GM23338 (cell line): ENCODE results near the gene ULBP2. TPM values are rescaled to one million over a fixed set of nuclear protein-coding genes. Genes with fewer than 3 reads are reported as not detected.

ENCODE experiments used
- ATAC-seq: fragments of 200-7000 bp; cut with Tn5 transposase; 3 replicates; pipeline ENCODE4 v1.9.1; 2020
- DNase-seq: peaks from one replicate; pipeline ENCODE4 v3.0.0-alpha.2; 2015; ENCODE audit warnings: low spot score
- H2AFZ ChIP-seq: fragments of 200-600 bp; sonication (generic); 2 replicates; pipeline ENCODE4 v1.8.0; 2016; ENCODE audit warnings: antibody characterized with exemption, mild to moderate bottlenecking, moderate library complexity
- H3F3A ChIP-seq: fragments of 200-600 bp; sonication (generic); replicated peaks from 2 replicates; pipeline ENCODE4 v1.8.0; 2017; ENCODE audit warnings: antibody characterized with exemption, mixed run types, low read depth
- H3K27ac ChIP-seq: fragments of 200-600 bp; sonication (generic); 2 replicates; pipeline ENCODE4 v1.6.1; 2016; ENCODE audit warnings: low read depth
- H3K27me3 ChIP-seq: fragments of 200-600 bp; sonication (generic); 2 replicates; pipeline ENCODE4 v1.8.0; 2016; ENCODE audit warnings: mild to moderate bottlenecking, mixed run types, moderate library complexity; ENCODE audit not compliant: insufficient read depth
- H3K36me3 ChIP-seq: fragments of 200-600 bp; sonication (generic); 2 replicates; pipeline ENCODE4 v1.8.0; 2016; ENCODE audit warnings: mild to moderate bottlenecking; ENCODE audit not compliant: insufficient read depth
- H3K4me1 ChIP-seq: fragments of 200-600 bp; sonication (generic); 2 replicates; pipeline ENCODE4 v1.8.0; 2016; ENCODE audit warnings: mild to moderate bottlenecking, moderate library complexity; ENCODE audit not compliant: insufficient read depth
- H3K4me2 ChIP-seq: fragments of 200-600 bp; sonication (generic); 2 replicates; pipeline ENCODE4 v1.7.1; 2017; ENCODE audit warnings: mixed run types
- H3K4me3 ChIP-seq: fragments of 200-600 bp; sonication (generic); 2 replicates; pipeline ENCODE4 v1.6.1; 2016; ENCODE audit warnings: mixed run types
- H3K79me2 ChIP-seq: fragments of 200-600 bp; sonication (generic); replicated peaks from 2 replicates; pipeline ENCODE4 v1.8.0; 2017; ENCODE audit warnings: mild to moderate bottlenecking; ENCODE audit not compliant: insufficient read depth
- H3K9me2 ChIP-seq: fragments of 200-600 bp; sonication (generic); 2 replicates; pipeline ENCODE4 v1.8.0; 2017; ENCODE audit not compliant: insufficient read depth
- H4K20me1 ChIP-seq: fragments of 200-600 bp; sonication (generic); replicated peaks from 2 replicates; pipeline ENCODE4 v1.8.0; 2017; ENCODE audit warnings: mild to moderate bottlenecking; ENCODE audit not compliant: insufficient read depth
- H3K27ac Mint-ChIP-seq: 2 replicates; pipeline ENCODE4 v1.8.0; 2020; ENCODE audit warnings: inconsistent platforms, mild to moderate bottlenecking, moderate library complexity, mixed read lengths
- H3K27me3 Mint-ChIP-seq: 3 replicates; pipeline ENCODE4 v1.8.0; 2022; ENCODE audit warnings: low read depth, mild to moderate bottlenecking, moderate library complexity, mixed read lengths, inconsistent platforms; ENCODE audit not compliant: insufficient read depth, poor library complexity
- H3K36me3 Mint-ChIP-seq: 3 replicates; pipeline ENCODE4 v1.8.0; 2021; ENCODE audit warnings: low read depth, mild to moderate bottlenecking, inconsistent platforms, moderate library complexity, mixed read lengths
- H3K4me1 Mint-ChIP-seq: 3 replicates; pipeline ENCODE4 v1.8.0; 2020; ENCODE audit warnings: mild to moderate bottlenecking, inconsistent platforms, mixed read lengths
- H3K4me3 Mint-ChIP-seq: 3 replicates; pipeline ENCODE4 v1.8.0; 2021; ENCODE audit warnings: moderate library complexity, mild to moderate bottlenecking, inconsistent platforms, mixed read lengths
- H3K9me3 Mint-ChIP-seq: 3 replicates; pipeline ENCODE4 v1.8.0; 2020; ENCODE audit warnings: moderate library complexity, mild to moderate bottlenecking, inconsistent platforms, mixed read lengths
- ETS1 ChIP-seq: IDR thresholded peaks from 2 replicates; pipeline ENCODE4 v1.6.1; 2016; ENCODE audit warnings: antibody characterized with exemption
- POLR2AphosphoS5 ChIP-seq: IDR thresholded peaks from 2 replicates; pipeline ENCODE4 v1.6.1; 2016; ENCODE audit warnings: antibody characterized with exemption, low read depth
- STAT1 ChIP-seq: IDR thresholded peaks from one replicate; pipeline ENCODE4 v1.6.1; 2016; ENCODE audit warnings: antibody characterized with exemption; ENCODE audit not compliant: unreplicated experiment
- ZNF114 ChIP-seq: fragments of 250-450 bp; sonication (Bioruptor Pico); IDR thresholded peaks from 2 replicates; pipeline ENCODE4 v1.5.0; 2020; ENCODE audit warnings: mild to moderate bottlenecking, moderate library complexity
- ZNF331 ChIP-seq: fragments of 250-450 bp; sonication (Bioruptor Pico); IDR thresholded peaks from 2 replicates; pipeline ENCODE4 v1.5.0; 2020; ENCODE audit warnings: low read depth, mild to moderate bottlenecking, moderate library complexity
- polyA plus RNA-seq: library from polyadenylated mRNA; unstranded; fragments of >200 nt; fragmentation: Nextera tagmentation; extraction: Ambion mirVana; gene quantifications from 2 replicates; pipeline ENCODE4 v1.2.1, GENCODE V29; 2016
- total RNA-seq: library from RNA; depleted of rRNA; stranded (reverse); fragments of >200 nt; shearing (Covaris generic); gene quantifications from 2 replicates; pipeline ENCODE4 v1.2.3, GENCODE V29; 2014
- TF ChIP-seq, protein P1 (sequence below): fragments of 250-450 bp; sonication (Bioruptor Pico); IDR thresholded peaks from 2 replicates; pipeline ENCODE4 v1.5.0; 2020; ENCODE audit warnings: mild to moderate bottlenecking, moderate library complexity
- TF ChIP-seq, protein P2 (sequence below): IDR thresholded peaks from one replicate; pipeline ENCODE4 v1.6.1; 2018; ENCODE audit warnings: antibody characterized with exemption; ENCODE audit not compliant: unreplicated experiment

The ULBP2 gene
- total and polyA plus RNA-seq, 2 experiments from 2014 or later: not detected

DNA sequence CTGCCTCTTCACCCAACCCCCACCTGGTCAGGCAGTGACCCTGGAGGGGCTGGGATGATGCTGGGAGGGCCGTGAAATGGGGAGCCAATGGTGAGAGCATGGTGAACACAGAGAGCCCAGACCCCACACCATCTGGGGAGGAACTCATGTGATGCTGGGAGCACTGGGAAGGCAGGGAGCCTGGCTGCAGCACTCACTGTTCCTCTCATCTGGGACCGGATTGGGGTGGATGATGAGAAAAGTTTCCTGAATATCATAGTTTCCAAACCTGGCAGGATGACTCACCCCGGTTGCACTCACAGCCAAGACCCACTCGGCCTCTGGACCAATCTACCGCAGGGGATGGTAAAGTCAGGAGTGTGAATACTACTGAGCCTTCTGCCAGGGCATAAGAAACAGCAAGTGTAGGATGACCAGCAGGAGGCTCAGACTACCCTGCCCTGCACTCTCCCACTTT is 43.7 kb downstream of the ULBP2 start (continued):
- TF ChIP-seq, protein P1, sequence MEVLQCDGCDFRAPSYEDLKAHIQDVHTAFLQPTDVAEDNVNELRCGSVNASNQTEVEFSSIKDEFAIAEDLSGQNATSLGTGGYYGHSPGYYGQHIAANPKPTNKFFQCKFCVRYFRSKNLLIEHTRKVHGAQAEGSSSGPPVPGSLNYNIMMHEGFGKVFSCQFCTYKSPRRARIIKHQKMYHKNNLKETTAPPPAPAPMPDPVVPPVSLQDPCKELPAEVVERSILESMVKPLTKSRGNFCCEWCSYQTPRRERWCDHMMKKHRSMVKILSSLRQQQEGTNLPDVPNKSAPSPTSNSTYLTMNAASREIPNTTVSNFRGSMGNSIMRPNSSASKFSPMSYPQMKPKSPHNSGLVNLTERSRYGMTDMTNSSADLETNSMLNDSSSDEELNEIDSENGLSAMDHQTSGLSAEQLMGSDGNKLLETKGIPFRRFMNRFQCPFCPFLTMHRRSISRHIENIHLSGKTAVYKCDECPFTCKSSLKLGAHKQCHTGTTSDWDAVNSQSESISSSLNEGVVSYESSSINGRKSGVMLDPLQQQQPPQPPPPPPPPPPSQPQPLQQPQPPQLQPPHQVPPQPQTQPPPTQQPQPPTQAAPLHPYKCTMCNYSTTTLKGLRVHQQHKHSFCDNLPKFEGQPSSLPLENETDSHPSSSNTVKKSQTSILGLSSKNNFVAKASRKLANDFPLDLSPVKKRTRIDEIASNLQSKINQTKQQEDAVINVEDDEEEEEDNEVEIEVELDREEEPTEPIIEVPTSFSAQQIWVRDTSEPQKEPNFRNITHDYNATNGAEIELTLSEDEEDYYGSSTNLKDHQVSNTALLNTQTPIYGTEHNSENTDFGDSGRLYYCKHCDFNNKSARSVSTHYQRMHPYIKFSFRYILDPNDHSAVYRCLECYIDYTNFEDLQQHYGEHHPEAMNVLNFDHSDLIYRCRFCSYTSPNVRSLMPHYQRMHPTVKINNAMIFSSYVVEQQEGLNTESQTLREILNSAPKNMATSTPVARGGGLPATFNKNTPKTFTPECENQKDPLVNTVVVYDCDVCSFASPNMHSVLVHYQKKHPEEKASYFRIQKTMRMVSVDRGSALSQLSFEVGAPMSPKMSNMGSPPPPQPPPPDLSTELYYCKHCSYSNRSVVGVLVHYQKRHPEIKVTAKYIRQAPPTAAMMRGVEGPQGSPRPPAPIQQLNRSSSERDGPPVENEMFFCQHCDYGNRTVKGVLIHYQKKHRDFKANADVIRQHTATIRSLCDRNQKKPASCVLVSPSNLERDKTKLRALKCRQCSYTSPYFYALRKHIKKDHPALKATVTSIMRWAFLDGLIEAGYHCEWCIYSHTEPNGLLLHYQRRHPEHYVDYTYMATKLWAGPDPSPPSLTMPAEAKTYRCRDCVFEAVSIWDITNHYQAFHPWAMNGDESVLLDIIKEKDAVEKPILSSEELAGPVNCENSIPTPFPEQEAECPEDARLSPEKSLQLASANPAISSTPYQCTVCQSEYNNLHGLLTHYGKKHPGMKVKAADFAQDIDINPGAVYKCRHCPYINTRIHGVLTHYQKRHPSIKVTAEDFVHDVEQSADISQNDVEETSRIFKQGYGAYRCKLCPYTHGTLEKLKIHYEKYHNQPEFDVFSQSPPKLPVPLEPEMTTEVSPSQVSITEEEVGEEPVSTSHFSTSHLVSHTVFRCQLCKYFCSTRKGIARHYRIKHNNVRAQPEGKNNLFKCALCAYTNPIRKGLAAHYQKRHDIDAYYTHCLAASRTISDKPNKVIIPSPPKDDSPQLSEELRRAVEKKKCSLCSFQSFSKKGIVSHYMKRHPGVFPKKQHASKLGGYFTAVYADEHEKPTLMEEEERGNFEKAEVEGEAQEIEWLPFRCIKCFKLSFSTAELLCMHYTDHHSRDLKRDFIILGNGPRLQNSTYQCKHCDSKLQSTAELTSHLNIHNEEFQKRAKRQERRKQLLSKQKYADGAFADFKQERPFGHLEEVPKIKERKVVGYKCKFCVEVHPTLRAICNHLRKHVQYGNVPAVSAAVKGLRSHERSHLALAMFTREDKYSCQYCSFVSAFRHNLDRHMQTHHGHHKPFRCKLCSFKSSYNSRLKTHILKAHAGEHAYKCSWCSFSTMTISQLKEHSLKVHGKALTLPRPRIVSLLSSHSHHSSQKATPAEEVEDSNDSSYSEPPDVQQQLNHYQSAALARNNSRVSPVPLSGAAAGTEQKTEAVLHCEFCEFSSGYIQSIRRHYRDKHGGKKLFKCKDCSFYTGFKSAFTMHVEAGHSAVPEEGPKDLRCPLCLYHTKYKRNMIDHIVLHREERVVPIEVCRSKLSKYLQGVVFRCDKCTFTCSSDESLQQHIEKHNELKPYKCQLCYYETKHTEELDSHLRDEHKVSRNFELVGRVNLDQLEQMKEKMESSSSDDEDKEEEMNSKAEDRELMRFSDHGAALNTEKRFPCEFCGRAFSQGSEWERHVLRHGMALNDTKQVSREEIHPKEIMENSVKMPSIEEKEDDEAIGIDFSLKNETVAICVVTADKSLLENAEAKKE: no peak

DNA sequence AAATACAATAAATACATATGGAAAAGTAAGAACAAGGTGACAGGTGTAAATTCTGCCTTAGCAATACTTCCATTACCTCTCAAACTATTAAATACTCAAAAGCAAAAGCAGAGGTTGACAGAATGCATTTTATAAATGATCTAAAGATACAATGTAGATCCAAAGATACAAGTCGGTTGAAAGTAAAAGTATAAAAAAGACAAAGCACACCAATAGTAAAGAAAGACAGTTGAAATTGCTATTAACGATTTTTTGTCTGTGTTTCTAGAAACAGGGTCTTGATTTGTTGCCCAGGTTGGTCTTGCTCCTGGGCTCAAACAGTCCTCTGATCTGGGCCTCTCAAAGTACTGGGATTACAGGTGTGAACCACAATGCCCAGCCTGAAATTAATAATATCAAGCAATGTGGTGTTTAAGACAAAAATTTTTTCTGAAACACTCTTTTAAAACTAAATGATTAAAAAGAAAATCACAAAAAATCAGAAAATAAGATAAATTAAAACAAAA is 45.8 kb downstream of the ULBP2 start:
- no peak for DNase-seq
- H3K4me1 ChIP-seq: peaks cover 13% of the 10 kb centered on the region; the same call in 1 of the 2 replicates
- H3K4me2 ChIP-seq: no peak overlapping the region
- Mint-ChIP-seq H3K27ac (no peak overlapping the region), H3K36me3 (no peaks in the 10 kb centered on the region; the same call in 2 of the 3 replicates), H3K27me3 (peaks cover 100% of the 10 kb centered on the region), H3K4me3 (no peak overlapping the region; the same call in 2 of the 3 replicates), H3K4me1 (peaks cover 39% of the 10 kb centered on the region), H3K9me3 (peaks cover 5% of the 10 kb centered on the region; the same call in 1 of the 3 replicates)
- H3K36me3 ChIP-seq: no peaks in the 10 kb centered on the region
- no peak for TF ChIP-seq STAT1
- TF ChIP-seq ETS1: no peak
- TF ChIP-seq, protein P2, sequence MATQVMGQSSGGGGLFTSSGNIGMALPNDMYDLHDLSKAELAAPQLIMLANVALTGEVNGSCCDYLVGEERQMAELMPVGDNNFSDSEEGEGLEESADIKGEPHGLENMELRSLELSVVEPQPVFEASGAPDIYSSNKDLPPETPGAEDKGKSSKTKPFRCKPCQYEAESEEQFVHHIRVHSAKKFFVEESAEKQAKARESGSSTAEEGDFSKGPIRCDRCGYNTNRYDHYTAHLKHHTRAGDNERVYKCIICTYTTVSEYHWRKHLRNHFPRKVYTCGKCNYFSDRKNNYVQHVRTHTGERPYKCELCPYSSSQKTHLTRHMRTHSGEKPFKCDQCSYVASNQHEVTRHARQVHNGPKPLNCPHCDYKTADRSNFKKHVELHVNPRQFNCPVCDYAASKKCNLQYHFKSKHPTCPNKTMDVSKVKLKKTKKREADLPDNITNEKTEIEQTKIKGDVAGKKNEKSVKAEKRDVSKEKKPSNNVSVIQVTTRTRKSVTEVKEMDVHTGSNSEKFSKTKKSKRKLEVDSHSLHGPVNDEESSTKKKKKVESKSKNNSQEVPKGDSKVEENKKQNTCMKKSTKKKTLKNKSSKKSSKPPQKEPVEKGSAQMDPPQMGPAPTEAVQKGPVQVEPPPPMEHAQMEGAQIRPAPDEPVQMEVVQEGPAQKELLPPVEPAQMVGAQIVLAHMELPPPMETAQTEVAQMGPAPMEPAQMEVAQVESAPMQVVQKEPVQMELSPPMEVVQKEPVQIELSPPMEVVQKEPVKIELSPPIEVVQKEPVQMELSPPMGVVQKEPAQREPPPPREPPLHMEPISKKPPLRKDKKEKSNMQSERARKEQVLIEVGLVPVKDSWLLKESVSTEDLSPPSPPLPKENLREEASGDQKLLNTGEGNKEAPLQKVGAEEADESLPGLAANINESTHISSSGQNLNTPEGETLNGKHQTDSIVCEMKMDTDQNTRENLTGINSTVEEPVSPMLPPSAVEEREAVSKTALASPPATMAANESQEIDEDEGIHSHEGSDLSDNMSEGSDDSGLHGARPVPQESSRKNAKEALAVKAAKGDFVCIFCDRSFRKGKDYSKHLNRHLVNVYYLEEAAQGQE: no peak
- TF ChIP-seq POLR2AphosphoS5: no peak
- no peak for TF ChIP-seq ZNF331 (CRISPR knock-in tag)
- no peak for TF ChIP-seq ZNF114 (CRISPR knock-in tag)
- H4K20me1 ChIP-seq: peaks cover 14% of the 10 kb centered on the region
- no peaks in the 10 kb centered on the region for H3K9me2 ChIP-seq
- H3K4me3 ChIP-seq: no peak overlapping the region
- H3F3A ChIP-seq: peaks cover 5% of the 10 kb centered on the region; the same call in 1 of the 2 replicates
- peaks cover 94% of the 10 kb centered on the region for H3K27me3 ChIP-seq
- H2AFZ ChIP-seq: no peak overlapping the region
- no peak overlapping the region for H3K27ac ChIP-seq
- no peaks in the 10 kb centered on the region for H3K79me2 ChIP-seq
- ATAC-seq: no peak
